Transverse colon (tissue), 4 donors: ENCODE data around the gene UNC5A. TPM values are rescaled to one million over a fixed set of nuclear protein-coding genes. Genes with fewer than 3 reads are reported as not detected.

Experiments used
- DNase-seq: peaks from one replicate; pipeline ENCODE4 v3.0.0-alpha.2; 2019
- H3K27ac ChIP-seq, 4 donors: fragments of 200-600 bp; sonication (generic); 2 replicates each; pipeline ENCODE4 v1.5.1; 2016 to 2018; ENCODE audit warnings: inconsistent platforms in 4 of 4
- H3K27me3 ChIP-seq: fragments of 200-600 bp; sonication (generic); 2 replicates; pipeline ENCODE4 v1.5.1; 2017; ENCODE audit warnings: inconsistent platforms
- H3K36me3 ChIP-seq, 4 donors: fragments of 200-600 bp; sonication (generic); 2 replicates each; pipeline ENCODE4 v1.5.1; 2017 to 2019; ENCODE audit warnings: inconsistent platforms in 4 of 4
- H3K4me1 ChIP-seq, 4 donors: fragments of 200-600 bp; sonication (generic); 2 replicates each; pipeline ENCODE4 v1.5.1; 2017 to 2020; ENCODE audit warnings: inconsistent platforms in 4 of 4
- H3K4me3 ChIP-seq, 4 donors: fragments of 200-600 bp; sonication (generic); 1 replicate in 1 of 4; 2 replicates in 3 of 4; pipeline versions ENCODE4 v1.5.1 to v1.6.1; 2017 to 2019; ENCODE audit warnings: inconsistent platforms in 4 of 4
- H3K9me3 ChIP-seq, 2 donors: fragments of 200-600 bp; sonication (generic); 2 replicates each; pipeline ENCODE4 v1.5.1; 2017 to 2019; ENCODE audit warnings: inconsistent platforms in 2 of 2
- CTCF ChIP-seq, 5 experiments: fragments of 200-600 bp in 3 of 5; fragments of 450-650 bp in 2 of 5; sonication (generic) in 3 of 5; IDR thresholded peaks; 1 replicate in 2 of 5; 2 replicates in 3 of 5; pipeline ENCODE4 v1.5.1; 2016 to 2017; ENCODE audit warnings: antibody characterized with exemption in 5 of 5, inconsistent platforms in 3 of 5, mild to moderate bottlenecking in 2 of 5, moderate library complexity in 1 of 5
- EP300 ChIP-seq: sonication (generic); formaldehyde crosslinking; IDR thresholded peaks from one replicate; pipeline ENCODE4 v1.6.1; 2017; ENCODE audit warnings: antibody characterized with exemption, low read depth
- POLR2A ChIP-seq: fragments of 450-650 bp; IDR thresholded peaks from one replicate; pipeline ENCODE4 v1.6.1; 2016; ENCODE audit warnings: antibody characterized with exemption, mild to moderate bottlenecking, moderate library complexity
- POLR2AphosphoS5 ChIP-seq, 3 donors: sonication (generic); formaldehyde crosslinking; IDR thresholded peaks; one replicate each; pipeline ENCODE4 v1.6.1; 2016; ENCODE audit warnings: antibody characterized with exemption in 3 of 3
- WGBS, 2 donors: methylation state at CpG; one replicate each; pipeline ENCODE4 v1.1.5; 2018; ENCODE audit warnings: low coverage in 1 of 2; 5-methylcytosine and 5-hydroxymethylcytosine counted together
- in situ Hi-C, 4 donors: fragments of 200-750 bp; cut with MboI; loops; one replicate each; pipeline versions ENCODE4 v1.15.0 to v1.15.1; 2017; ENCODE audit warnings: low sequenced_read_pairs in 3 of 4, low pct_ligation_motif_present in 1 of 4, low pct_unique_long_range_greater_than_20kb in 1 of 4
- intact Hi-C: fragments of 100-400 bp; cut with DNase I; formaldehyde crosslinking; loops from one replicate; pipeline ENCODE4 v1.15.1; 2023; ENCODE audit warnings: low total_unique reads
- total RNA-seq, 4 donors: library from RNA; depleted of rRNA; stranded (reverse); fragments of >200 nt; gene quantifications; one replicate each; pipeline ENCODE4 v1.1.0, GENCODE V29; 2016

The UNC5A gene
- total RNA-seq, 4 donors from 2014 or later, result 0.32 TPM; not detected in 3

- no peaks in the 10 kb centered on the region for H3K36me3 ChIP-seq
- no peaks in the 10 kb centered on the region for H3K9me3 ChIP-seq
- H3K4me1 ChIP-seq, result no peaks in the 10 kb centered on the region
- TF ChIP-seq POLR2AphosphoS5 (IDR thresholded peaks at IDR 0.05), result no peak
- TF ChIP-seq POLR2A, result no peak
- TF ChIP-seq EP300, result no peak
- no peak for TF ChIP-seq CTCF (IDR thresholded peaks at IDR 0.05)
- intact Hi-C loops, result no loop called here
- in situ Hi-C loops, result no loop called here
- DNase-seq, result no peak
- no peak overlapping the region for H3K27ac ChIP-seq
- H3K27me3 ChIP-seq, result peaks cover 20% of the 10 kb centered on the region
- H3K4me3 ChIP-seq, result no peak overlapping the region
- 55 to 67% methylated on average over 2 to 3 of the region's 3 CpGs for WGBS, 2 donors
These were observed 25.6 kb downstream of the UNC5A start for GRCh38 chr5:176835918-176836317.

- 20 to 76% methylated on average over 1 to 15 of the region's 15 CpGs for WGBS, 2 donors
- no peaks in the 10 kb centered on the region for H3K4me1 ChIP-seq
- H3K4me3 ChIP-seq, result no peak overlapping the region
- in situ Hi-C loops, result no loop called here
- intact Hi-C loops, result no loop called here
- no peak for DNase-seq
- TF ChIP-seq POLR2AphosphoS5 (IDR thresholded peaks at IDR 0.05) (no peak), POLR2A (no peak), EP300 (no peak), CTCF (IDR thresholded peaks at IDR 0.05) (no peak)
- no peaks in the 10 kb centered on the region for H3K36me3 ChIP-seq
- H3K9me3 ChIP-seq, result no peaks in the 10 kb centered on the region
- H3K27ac ChIP-seq, result no peak overlapping the region
- peaks cover 20% of the 10 kb centered on the region for H3K27me3 ChIP-seq
These were observed 26.7 kb downstream of the UNC5A start for GRCh38 chr5:176836811-176837706.

- no peak for TF ChIP-seq CTCF (IDR thresholded peaks at IDR 0.05)
- no peak for TF ChIP-seq POLR2A
- no peak for TF ChIP-seq POLR2AphosphoS5 (IDR thresholded peaks at IDR 0.05)
- no peak for TF ChIP-seq EP300
- peak; percentile 78 for DNase-seq
- Histone ChIP-seq H3K27ac (no peak overlapping the region), H3K4me1 (no peaks in the 10 kb centered on the region), H3K36me3 (no peaks in the 10 kb centered on the region), H3K9me3 (no peaks in the 10 kb centered on the region), H3K4me3 (no peak overlapping the region), H3K27me3 (peaks cover 20% of the 10 kb centered on the region)
- intact Hi-C loops (no loop called here), in situ Hi-C loops (no loop called here)
- 19% methylated on average over 16 of the region's 16 CpGs; no CpG with 5 or more reads in 1 of the 2 donors for WGBS, 2 donors
These were observed 27.4 kb downstream of the UNC5A start for GRCh38 chr5:176837707-176838115.

- TF ChIP-seq EP300 (no peak), POLR2AphosphoS5 (IDR thresholded peaks at IDR 0.05) (no peak), CTCF (IDR thresholded peaks at IDR 0.05) (no peak), POLR2A (no peak)
- intact Hi-C loops (no loop called here), in situ Hi-C loops (no loop called here)
- Histone ChIP-seq H3K4me3 (no peak overlapping the region), H3K4me1 (no peaks in the 10 kb centered on the region), H3K9me3 (no peaks in the 10 kb centered on the region), H3K27me3 (peaks cover 53% of the 10 kb centered on the region), H3K27ac (no peak overlapping the region), H3K36me3 (no peaks in the 10 kb centered on the region)
- no peak for DNase-seq
- WGBS, 2 donors, result 62% methylated on average over 21 of the region's 21 CpGs; no CpG with 5 or more reads in 1 of the 2 donors
These were observed 33.3 kb downstream of the UNC5A start for GRCh38 chr5:176843673-176844072.
